Measurements from ENCODE around the gene EFCAB11.

GRCh38 chr14:89927186-89927865 is 27.2 kb downstream of the EFCAB11 start:
- TF ChIP-seq CTCF (IDR thresholded peaks at IDR 0.05; ENCODE audit: low read length) (no peak), EZH2 (optimal IDR thresholded peaks at IDR 0.05; ENCODE audit: low read depth, low read length) (no peak)

Data from MM.1S (cell line).